GM10266 (cell line): ENCODE data around the gene PCK1.

Experiments
- DNase-seq: peaks from one replicate; pipeline ENCODE4 v3.0.0; 2012; ENCODE audit errors: extremely low spot score
- CTCF ChIP-seq: IDR thresholded peaks from 2 replicates; pipeline ENCODE4 v1.5.1; 2012; ENCODE audit warnings: mild to moderate bottlenecking, low read depth; ENCODE audit not compliant: control insufficient read depth, insufficient read depth; ENCODE audit errors: missing control alignments

The PCK1 gene

GRCh38 chr20:57536771-57537724 is 23.9 kb upstream of the PCK1 start:
- no peak for DNase-seq
- TF ChIP-seq CTCF = no peak

GRCh38 chr20:57537822-57538221 is 23.1 kb upstream of the PCK1 start:
- TF ChIP-seq CTCF = no peak
- DNase-seq = no peak

GRCh38 chr20:57539889-57540288 is 21.0 kb upstream of the PCK1 start:
- no peak for TF ChIP-seq CTCF
- DNase-seq = no peak

GRCh38 chr20:57540890-57541580 is 19.9 kb upstream of the PCK1 start:
- TF ChIP-seq CTCF = no peak
- no peak for DNase-seq

GRCh38 chr20:57543754-57544153 is 17.2 kb upstream of the PCK1 start:
- TF ChIP-seq CTCF = no peak

GRCh38 chr20:57544838-57545564 is 15.9 kb upstream of the PCK1 start:
- no peak for TF ChIP-seq CTCF
- no peak for DNase-seq

More at GRCh38 chr20:57543754-57544153, 17.2 kb upstream of the PCK1 start:
- no peak for DNase-seq
